Fibroblast of pulmonary artery (primary cell): Measurements from ENCODE around the gene SYDE2.

Experiments
- DNase-seq: peaks from one replicate; pipeline ENCODE4 v3.0.0-alpha.2; 2010; ENCODE audit warnings: low read depth
- H3K4me3 ChIP-seq: replicated peaks from 2 replicates; pipeline ENCODE4 v1.5.1; 2011; ENCODE audit warnings: low read depth, mild to moderate bottlenecking, control low read depth, low read length, moderate library complexity
- CTCF ChIP-seq: IDR thresholded peaks from 2 replicates; pipeline ENCODE4 v1.5.1; 2011; ENCODE audit warnings: mild to moderate bottlenecking, control low read depth, low read length, inconsistent platforms; ENCODE audit errors: missing control alignments

SYDE2 gene

GRCh38 chr1:85214654-85215053 is 13.8 kb upstream of the SYDE2 start:
- H3K4me3 ChIP-seq = no peak overlapping the region
- DNase-seq = no peak

GRCh38 chr1:85208488-85208887 is 7.7 kb upstream of the SYDE2 start:
- DNase-seq = no peak

More at GRCh38 chr1:85214654-85215053, 13.8 kb upstream of the SYDE2 start:
- TF ChIP-seq CTCF = no peak

GRCh38 chr1:85203573-85204171 is 2.9 kb upstream of the SYDE2 start:
- H3K4me3 ChIP-seq = no peak overlapping the region
- no peak for DNase-seq
- TF ChIP-seq CTCF = no peak

More at GRCh38 chr1:85208488-85208887, 7.7 kb upstream of the SYDE2 start:
- H3K4me3 ChIP-seq = no peak overlapping the region
- no peak for TF ChIP-seq CTCF

- no peak overlapping the region for H3K4me3 ChIP-seq
- no peak for TF ChIP-seq CTCF
- no peak for DNase-seq
Measured at GRCh38 chr1:85202864-85203255, 2.0 kb upstream of the SYDE2 start.

GRCh38 chr1:85202092-85202863 is 1.5 kb upstream of the SYDE2 start:
- peak overlapping the region; percentile 70 for H3K4me3 ChIP-seq
- DNase-seq = no peak
- no peak for TF ChIP-seq CTCF

- H3K4me3 ChIP-seq = peak overlapping the region; percentile 70
- no peak for TF ChIP-seq CTCF
- DNase-seq = peak; percentile 61
Measured at GRCh38 chr1:85201340-85202091, 700 bp upstream of the SYDE2 start.
